Smooth muscle cell (in vitro differentiated cells): ENCODE data around the gene RPS6KL1. TPM values are rescaled to one million over a fixed set of nuclear protein-coding genes. Genes with fewer than 3 reads are reported as not detected.

Experiments
- DNase-seq: peaks from one replicate; lab custom pipeline; 2025; ENCODE audit not compliant: unreplicated experiment; lab: John Stamatoyannopoulos, UW
- H2AFZ ChIP-seq: fragments of 200-600 bp; sonication (generic); 2 replicates; pipeline ENCODE4 v1.6.0; 2016; ENCODE audit warnings: antibody characterized with exemption, low read depth, mild to moderate bottlenecking
- H3F3A ChIP-seq: fragments of 200-600 bp; sonication (generic); 2 replicates; pipeline ENCODE4 v1.6.0; 2017; ENCODE audit warnings: antibody characterized with exemption, low read depth
- H3K27ac ChIP-seq: fragments of 200-600 bp; sonication (generic); 2 replicates; pipeline ENCODE4 v1.5.1; 2016; ENCODE audit warnings: low read depth, mild to moderate bottlenecking
- H3K27me3 ChIP-seq: fragments of 200-600 bp; sonication (generic); 2 replicates; pipeline ENCODE4 v1.6.1; 2016; ENCODE audit warnings: low read depth, mild to moderate bottlenecking
- H3K36me3 ChIP-seq: fragments of 200-600 bp; sonication (generic); 2 replicates; pipeline ENCODE4 v1.5.1; 2016; ENCODE audit warnings: low read depth
- H3K4me1 ChIP-seq: fragments of 200-600 bp; sonication (generic); 2 replicates; pipeline ENCODE4 v1.5.1; 2016; ENCODE audit warnings: low read depth
- H3K4me2 ChIP-seq: fragments of 200-600 bp; sonication (generic); 2 replicates; pipeline ENCODE4 v1.6.0; 2016; ENCODE audit warnings: mild to moderate bottlenecking
- H3K4me3 ChIP-seq: fragments of 200-600 bp; sonication (generic); 2 replicates; pipeline ENCODE4 v1.5.1; 2016; ENCODE audit warnings: mild to moderate bottlenecking
- H3K79me2 ChIP-seq: fragments of 200-600 bp; sonication (generic); 2 replicates; pipeline ENCODE4 v1.6.0; 2016; ENCODE audit warnings: low read depth, mild to moderate bottlenecking
- H3K9ac ChIP-seq: fragments of 200-600 bp; sonication (generic); 2 replicates; pipeline ENCODE4 v1.6.0; 2016; ENCODE audit warnings: low read depth
- H3K9me3 ChIP-seq: fragments of 200-600 bp; sonication (generic); replicated peaks from 2 replicates; pipeline ENCODE4 v1.5.1; 2016; ENCODE audit warnings: low read depth
- H4K20me1 ChIP-seq: fragments of 200-600 bp; sonication (generic); 2 replicates; pipeline ENCODE4 v1.6.0; 2016; ENCODE audit warnings: low read depth
- WGBS: methylation state at CpG from one replicate; pipeline ENCODE4 v1.1.7; 2016; ENCODE audit warnings: low lambda C conversion rate; 5-methylcytosine and 5-hydroxymethylcytosine counted together
- polyA plus RNA-seq: library from polyadenylated mRNA; unstranded; fragments of >200 nt; fragmentation: Nextera tagmentation; extraction: Ambion mirVana; gene quantifications from 2 replicates; pipeline ENCODE4 v1.2.1, GENCODE V29; 2016
- total RNA-seq: library from RNA; depleted of rRNA; stranded (reverse); fragments of >200 nt; gene quantifications from 2 replicates; pipeline ENCODE4 v1.2.3, GENCODE V29; 2014
- TF ChIP-seq, protein P1 (sequence below): fragments of 200-600 bp; sonication (generic); IDR thresholded peaks from 2 replicates; pipeline ENCODE4 v1.5.1; 2017; ENCODE audit warnings: borderline replicate concordance, mild to moderate bottlenecking, antibody characterized with exemption; ENCODE audit not compliant: insufficient read depth, poor library complexity, severe bottlenecking

Gene RPS6KL1
- total and polyA plus RNA-seq, 2 experiments from 2014 or later, result not detected

DNA sequence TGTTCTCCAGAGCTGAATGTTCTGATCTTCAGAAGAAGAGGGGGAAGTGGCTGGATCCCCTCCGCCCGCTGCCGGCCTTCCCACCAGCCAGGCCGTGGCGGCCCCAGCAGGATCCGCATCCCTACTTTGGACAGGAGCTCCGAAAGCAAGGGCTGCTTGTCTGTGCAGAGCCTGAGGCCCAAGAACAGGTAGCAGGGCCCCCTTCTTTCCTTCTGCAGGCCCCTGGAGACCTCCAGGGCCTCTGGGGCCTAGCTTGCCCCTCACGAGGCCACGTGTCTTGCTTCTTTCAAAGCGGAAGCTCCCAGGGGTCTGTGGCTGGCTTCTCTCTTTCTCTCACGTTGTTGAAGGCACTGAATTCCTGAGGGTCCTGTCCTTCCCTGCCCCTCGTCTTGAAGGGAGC is 19.1 kb upstream of the RPS6KL1 start:
- H3K9me3 ChIP-seq, result no peaks in the 10 kb centered on the region
- no peak overlapping the region for H3K9ac ChIP-seq
- H3K4me3 ChIP-seq, result no peak overlapping the region
- no peak for DNase-seq
- peak overlapping the region; percentile 40 for H3K27ac ChIP-seq
- no peaks in the 10 kb centered on the region for H3K27me3 ChIP-seq
- H3K4me2 ChIP-seq, result peak overlapping the region; percentile 52
- no peak overlapping the region for H2AFZ ChIP-seq
- H3K79me2 ChIP-seq, result no peaks in the 10 kb centered on the region
- WGBS, result 89% methylated on average over 12 of the region's 12 CpGs
- no peaks in the 10 kb centered on the region for H3K36me3 ChIP-seq
- H4K20me1 ChIP-seq, result no peaks in the 10 kb centered on the region
- peaks cover 9% of the 10 kb centered on the region for H3F3A ChIP-seq
- TF ChIP-seq, protein P1, sequence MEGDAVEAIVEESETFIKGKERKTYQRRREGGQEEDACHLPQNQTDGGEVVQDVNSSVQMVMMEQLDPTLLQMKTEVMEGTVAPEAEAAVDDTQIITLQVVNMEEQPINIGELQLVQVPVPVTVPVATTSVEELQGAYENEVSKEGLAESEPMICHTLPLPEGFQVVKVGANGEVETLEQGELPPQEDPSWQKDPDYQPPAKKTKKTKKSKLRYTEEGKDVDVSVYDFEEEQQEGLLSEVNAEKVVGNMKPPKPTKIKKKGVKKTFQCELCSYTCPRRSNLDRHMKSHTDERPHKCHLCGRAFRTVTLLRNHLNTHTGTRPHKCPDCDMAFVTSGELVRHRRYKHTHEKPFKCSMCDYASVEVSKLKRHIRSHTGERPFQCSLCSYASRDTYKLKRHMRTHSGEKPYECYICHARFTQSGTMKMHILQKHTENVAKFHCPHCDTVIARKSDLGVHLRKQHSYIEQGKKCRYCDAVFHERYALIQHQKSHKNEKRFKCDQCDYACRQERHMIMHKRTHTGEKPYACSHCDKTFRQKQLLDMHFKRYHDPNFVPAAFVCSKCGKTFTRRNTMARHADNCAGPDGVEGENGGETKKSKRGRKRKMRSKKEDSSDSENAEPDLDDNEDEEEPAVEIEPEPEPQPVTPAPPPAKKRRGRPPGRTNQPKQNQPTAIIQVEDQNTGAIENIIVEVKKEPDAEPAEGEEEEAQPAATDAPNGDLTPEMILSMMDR, result no peak
- peaks cover 4% of the 10 kb centered on the region for H3K4me1 ChIP-seq

- DNase-seq, result no peak
- Histone ChIP-seq H3K9ac (no peak overlapping the region), H3K27ac (peak overlapping the region; percentile 85)
These were observed 18.6 kb upstream of the RPS6KL1 start for GRCh38 chr14:74941676-74942097.

DNA sequence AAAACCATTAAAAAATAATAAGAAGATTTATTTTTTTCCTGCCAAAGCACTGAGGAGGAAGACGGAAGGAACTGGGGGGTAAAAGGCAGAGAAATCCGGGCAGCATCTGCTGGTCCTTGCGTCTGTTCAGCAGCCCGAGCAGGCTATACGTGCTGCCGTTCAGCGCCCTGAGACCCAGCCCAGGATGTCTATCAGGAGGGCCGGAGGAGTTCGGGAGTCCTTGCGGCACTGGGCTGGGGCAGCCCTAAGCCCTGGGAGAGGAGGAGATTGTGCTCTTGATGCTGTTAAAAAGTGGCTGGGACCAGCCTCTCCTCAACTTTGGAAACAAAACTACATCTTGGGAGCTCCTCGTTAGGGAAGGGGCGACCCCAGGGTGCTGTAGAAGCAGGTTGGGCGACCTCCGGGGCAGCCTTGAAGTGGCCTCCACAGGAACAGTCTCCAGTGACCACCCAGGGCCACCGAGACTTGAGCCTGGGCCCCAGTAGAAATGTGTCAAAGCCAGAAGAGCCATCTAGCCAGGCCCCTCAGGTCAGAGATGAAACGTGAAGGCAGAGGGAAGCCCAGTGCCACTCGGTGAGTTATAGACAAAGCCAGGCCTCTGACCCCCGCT is 18.0 kb upstream of the RPS6KL1 start:
- WGBS, result 92% methylated on average over 18 of the region's 18 CpGs
- no peak for DNase-seq
- TF ChIP-seq, protein P1, result no peak
- Histone ChIP-seq H3K27ac (peak overlapping the region; percentile 85), H3K4me1 (peaks cover 4% of the 10 kb centered on the region), H3K4me2 (no peak overlapping the region), H2AFZ (no peak overlapping the region), H3K4me3 (no peak overlapping the region), H3K79me2 (no peaks in the 10 kb centered on the region), H3F3A (peaks cover 9% of the 10 kb centered on the region), H3K27me3 (no peaks in the 10 kb centered on the region), H3K9ac (no peak overlapping the region), H3K36me3 (no peaks in the 10 kb centered on the region), H3K9me3 (no peaks in the 10 kb centered on the region), H4K20me1 (no peaks in the 10 kb centered on the region)

More at GRCh38 chr14:74941676-74942097, 18.6 kb upstream of the RPS6KL1 start:
- Histone ChIP-seq H3K79me2 (no peaks in the 10 kb centered on the region), H3K4me1 (peaks cover 4% of the 10 kb centered on the region), H3F3A (peaks cover 9% of the 10 kb centered on the region), H3K27me3 (no peaks in the 10 kb centered on the region), H3K36me3 (no peaks in the 10 kb centered on the region), H3K4me3 (no peak overlapping the region), H4K20me1 (no peaks in the 10 kb centered on the region), H3K9me3 (no peaks in the 10 kb centered on the region), H3K4me2 (peak overlapping the region; percentile 52), H2AFZ (no peak overlapping the region)
- 59% methylated on average over 13 of the region's 13 CpGs for WGBS
- TF ChIP-seq, protein P1, result no peak
